NB4 (cell line): ENCODE results near the gene TNXB.
"Not testable (repeated sequence)": the region's sequence is repeated elsewhere in the genome, so short reads cannot be mapped to it uniquely, and the experiment has no call there.

Source experiments
- CTCF ChIP-seq: IDR thresholded peaks from one replicate; pipeline ENCODE4 v1.5.1; 2012; ENCODE audit warnings: low read depth, low read length
- MAX ChIP-seq: IDR thresholded peaks from 2 replicates; pipeline ENCODE4 v1.6.1; 2011; ENCODE audit warnings: low read depth, low read length
- MYC ChIP-seq: IDR thresholded peaks from 2 replicates; pipeline ENCODE4 v1.6.1; 2011; ENCODE audit warnings: low read depth, low read length
- POLR2A ChIP-seq: IDR thresholded peaks from 2 replicates; pipeline ENCODE4 v1.6.1; 2011; ENCODE audit warnings: mild to moderate bottlenecking; ENCODE audit not compliant: insufficient read length; ENCODE audit errors: extremely low read depth

- not testable (repeated sequence) for TF ChIP-seq POLR2A, CTCF, MAX, MYC
Measured at GRCh38 chr6:32052626-32053025, 56.5 kb downstream of the TNXB start.
